HepG2 (cell line): Measurements from ENCODE around the gene CAMTA1. TPM values are rescaled to one million over a fixed set of nuclear protein-coding genes. Genes with fewer than 3 reads are reported as not detected.

Experiments
- BORCS8-MEF2B ChIP-seq: sonication (generic); formaldehyde crosslinking; IDR thresholded peaks from 2 replicates; pipeline ENCODE4 v1.8.0; 2022; ENCODE audit warnings: mild to moderate bottlenecking, missing genetic modification reagents
- BRCA1 ChIP-seq: sonication (generic); formaldehyde crosslinking; IDR thresholded peaks from 2 replicates; pipeline ENCODE4 v1.4.0; 2020; ENCODE audit warnings: missing genetic modification reagents
- CCDC6 ChIP-seq: sonication (generic); formaldehyde crosslinking; IDR thresholded peaks from 2 replicates; pipeline ENCODE4 v1.8.1; 2022; ENCODE audit warnings: mild to moderate bottlenecking, missing genetic modification reagents, moderate library complexity
- CENPT ChIP-seq: sonication (generic); formaldehyde crosslinking; IDR thresholded peaks from 2 replicates; pipeline ENCODE4 v1.8.0; 2022; ENCODE audit warnings: low read depth, mild to moderate bottlenecking, moderate library complexity, missing genetic modification reagents
- CHD4 ChIP-seq: fragments of 200-600 bp; sonication (generic); IDR thresholded peaks from 2 replicates; pipeline ENCODE4 v1.7.0; 2017; ENCODE audit warnings: mild to moderate bottlenecking, low read length, borderline replicate concordance
- FOXA1 ChIP-seq, 2 experiments: fragments of 450-650 bp in 1 of 2; sonication (generic) in 1 of 2; formaldehyde crosslinking in 1 of 2; IDR thresholded peaks; 2 replicates each; pipeline versions ENCODE4 v1.4.0 to v1.6.1; 2016 to 2020; ENCODE audit warnings: missing genetic modification reagents in 1 of 2
- HDAC2 ChIP-seq: sonication (generic); formaldehyde crosslinking; IDR thresholded peaks from 2 replicates; pipeline ENCODE4 v1.4.0; 2020; ENCODE audit warnings: missing genetic modification reagents
- HOXD1 ChIP-seq: sonication (generic); formaldehyde crosslinking; IDR thresholded peaks from 2 replicates; pipeline ENCODE4 v1.5.0; 2020; ENCODE audit warnings: missing genetic modification reagents
- MEIS2 ChIP-seq: sonication (generic); formaldehyde crosslinking; IDR thresholded peaks from 2 replicates; pipeline ENCODE4 v1.9.0; 2021; ENCODE audit warnings: mild to moderate bottlenecking, missing genetic modification reagents
- SMAD3 ChIP-seq: sonication (generic); formaldehyde crosslinking; IDR thresholded peaks from 2 replicates; pipeline ENCODE4 v1.4.0; 2020; ENCODE audit warnings: missing genetic modification reagents
- SOX13 ChIP-seq, 3 experiments: fragments of 450-650 bp in 1 of 3; sonication (generic) in 1 of 3; formaldehyde crosslinking in 1 of 3; IDR thresholded peaks in 2 of 3; conservative IDR thresholded peaks in 1 of 3; 2 replicates each; pipeline versions ENCODE4 v1.5.0 to v1.6.1; 2016 to 2020; ENCODE audit warnings: antibody characterized with exemption in 1 of 3, mild to moderate bottlenecking in 1 of 3, missing compliant biosample characterization in 1 of 3, missing genetic modification reagents in 1 of 3, moderate library complexity in 1 of 3
- SYNCRIP ChIP-seq: fragments of 200-400 bp; formaldehyde crosslinking; IDR thresholded peaks from 2 replicates; pipeline ENCODE4 v1.6.1; 2018; ENCODE audit warnings: mild to moderate bottlenecking, low read depth, low read length; ENCODE audit not compliant: insufficient read depth
- TBX2 ChIP-seq: sonication (generic); formaldehyde crosslinking; IDR thresholded peaks from 2 replicates; pipeline ENCODE4 v1.5.0; 2020; ENCODE audit warnings: missing genetic modification reagents, mild to moderate bottlenecking, borderline replicate concordance
- THAP9 ChIP-seq: sonication (generic); formaldehyde crosslinking; IDR thresholded peaks from 2 replicates; pipeline ENCODE4; 2020; ENCODE audit warnings: missing genetic modification reagents, mild to moderate bottlenecking, borderline replicate concordance
- ZNF251 ChIP-seq: sonication (generic); formaldehyde crosslinking; IDR thresholded peaks from 2 replicates; pipeline ENCODE4 v1.9.0; 2021; ENCODE audit warnings: mild to moderate bottlenecking, missing genetic modification reagents
- ZNF317 ChIP-seq: sonication (generic); formaldehyde crosslinking; IDR thresholded peaks from 2 replicates; pipeline ENCODE4 v1.5.0; 2020; ENCODE audit warnings: mild to moderate bottlenecking, missing genetic modification reagents
- ZNF549 ChIP-seq: sonication (generic); formaldehyde crosslinking; IDR thresholded peaks from 2 replicates; pipeline ENCODE4 v1.5.0; 2020; ENCODE audit warnings: missing genetic modification reagents
- ZNF557 ChIP-seq: sonication (generic); formaldehyde crosslinking; IDR thresholded peaks from 2 replicates; pipeline ENCODE4 v1.4.0; 2020; ENCODE audit warnings: missing genetic modification reagents
- ZNF891 ChIP-seq: sonication (generic); formaldehyde crosslinking; IDR thresholded peaks from 2 replicates; pipeline ENCODE4 v1.5.0; 2020; ENCODE audit warnings: mild to moderate bottlenecking, missing genetic modification reagents
- polyA plus RNA-seq, 8 experiments: library from polyadenylated mRNA; depleted of rRNA in 3 of 8; stranded (reverse) in 7 of 8; unstranded in 1 of 8; fragments of >200 nt; fragmentation: Illumina TruSeq in 4 of 8; extraction: Trizol in 4 of 8; gene quantifications; 2 replicates each; pipeline versions ENCODE4 v1.2.1 to v1.2.3, GENCODE V29; 2011 to 2016; ENCODE audit warnings: low read depth in 4 of 8, missing spikeins in 1 of 8, mixed read lengths in 1 of 8; ENCODE audit not compliant: insufficient read depth in 1 of 8
- total RNA-seq, 5 experiments: library from RNA; depleted of rRNA; stranded (reverse); fragments of >200 nt; fragmentation: Illumina TruSeq; extraction: Trizol; gene quantifications; 2 replicates each; pipeline ENCODE4 v1.2.3, GENCODE V29; 2016; ENCODE audit warnings: low read depth in 1 of 5
- TF ChIP-seq, protein P1 (sequence below): fragments of 450-650 bp; IDR thresholded peaks from 2 replicates; pipeline ENCODE4 v1.6.1; 2017; ENCODE audit warnings: mild to moderate bottlenecking
- TF ChIP-seq, protein P2 (sequence below): sonication (generic); formaldehyde crosslinking; IDR thresholded peaks from 2 replicates; pipeline ENCODE4 v1.8.1; 2023; ENCODE audit warnings: mild to moderate bottlenecking, inconsistent platforms, moderate library complexity, missing genetic modification reagents, borderline replicate concordance
- TF ChIP-seq, protein P3 (sequence below): sonication (generic); formaldehyde crosslinking; IDR thresholded peaks from 2 replicates; pipeline ENCODE4 v1.4.0; 2020; ENCODE audit warnings: missing genetic modification reagents

Gene CAMTA1
- total and polyA plus RNA-seq, 2 of the 13 experiments (the other 11 are each of a cell fraction or from before 2014, with no cell fraction given) = 25.0 to 36.4 TPM

DNA sequence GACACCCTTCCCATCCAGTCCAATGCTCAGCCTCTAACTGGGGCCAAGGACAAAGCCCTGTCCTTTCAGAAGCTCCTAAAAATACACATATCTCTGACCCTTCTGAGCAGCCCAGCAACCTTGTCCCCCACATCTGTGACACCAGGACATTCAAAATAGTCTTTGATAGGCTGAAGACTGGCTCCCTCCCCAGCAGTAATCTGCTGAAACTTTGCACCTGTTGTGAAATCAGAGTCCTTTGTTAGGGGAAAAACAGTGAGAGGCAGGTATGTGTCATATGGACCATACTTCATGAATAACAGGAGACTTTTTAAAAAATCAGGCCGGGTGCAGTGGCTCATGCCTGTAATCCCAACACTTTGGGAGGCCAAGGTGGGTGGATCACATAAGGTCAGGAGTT lies 903.4 kb downstream of the CAMTA1 start (continued):
- TF ChIP-seq, protein P1, sequence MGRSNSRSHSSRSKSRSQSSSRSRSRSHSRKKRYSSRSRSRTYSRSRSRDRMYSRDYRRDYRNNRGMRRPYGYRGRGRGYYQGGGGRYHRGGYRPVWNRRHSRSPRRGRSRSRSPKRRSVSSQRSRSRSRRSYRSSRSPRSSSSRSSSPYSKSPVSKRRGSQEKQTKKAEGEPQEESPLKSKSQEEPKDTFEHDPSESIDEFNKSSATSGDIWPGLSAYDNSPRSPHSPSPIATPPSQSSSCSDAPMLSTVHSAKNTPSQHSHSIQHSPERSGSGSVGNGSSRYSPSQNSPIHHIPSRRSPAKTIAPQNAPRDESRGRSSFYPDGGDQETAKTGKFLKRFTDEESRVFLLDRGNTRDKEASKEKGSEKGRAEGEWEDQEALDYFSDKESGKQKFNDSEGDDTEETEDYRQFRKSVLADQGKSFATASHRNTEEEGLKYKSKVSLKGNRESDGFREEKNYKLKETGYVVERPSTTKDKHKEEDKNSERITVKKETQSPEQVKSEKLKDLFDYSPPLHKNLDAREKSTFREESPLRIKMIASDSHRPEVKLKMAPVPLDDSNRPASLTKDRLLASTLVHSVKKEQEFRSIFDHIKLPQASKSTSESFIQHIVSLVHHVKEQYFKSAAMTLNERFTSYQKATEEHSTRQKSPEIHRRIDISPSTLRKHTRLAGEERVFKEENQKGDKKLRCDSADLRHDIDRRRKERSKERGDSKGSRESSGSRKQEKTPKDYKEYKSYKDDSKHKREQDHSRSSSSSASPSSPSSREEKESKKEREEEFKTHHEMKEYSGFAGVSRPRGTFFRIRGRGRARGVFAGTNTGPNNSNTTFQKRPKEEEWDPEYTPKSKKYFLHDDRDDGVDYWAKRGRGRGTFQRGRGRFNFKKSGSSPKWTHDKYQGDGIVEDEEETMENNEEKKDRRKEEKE = no peak
- TF ChIP-seq CCDC6 (CRISPR knock-in tag) = no peak
- 0 out of 2 replicates have a peak, but pooled peaks have one; percentile 27 for TF ChIP-seq SMAD3 (CRISPR knock-in tag)
- peak; percentile 62; the same call in 1 of the 2 replicates for TF ChIP-seq HDAC2 (CRISPR knock-in tag)
- TF ChIP-seq CENPT (CRISPR knock-in tag) = no peak
- TF ChIP-seq CHD4 = no peak
- no peak for TF ChIP-seq ZNF317 (CRISPR knock-in tag)
- no peak for TF ChIP-seq BRCA1 (CRISPR knock-in tag)
- TF ChIP-seq THAP9 (CRISPR knock-in tag) = no peak
- no peak for TF ChIP-seq ZNF557 (CRISPR knock-in tag)
- no peak for TF ChIP-seq ZNF891 (CRISPR knock-in tag)
- TF ChIP-seq, protein P2, sequence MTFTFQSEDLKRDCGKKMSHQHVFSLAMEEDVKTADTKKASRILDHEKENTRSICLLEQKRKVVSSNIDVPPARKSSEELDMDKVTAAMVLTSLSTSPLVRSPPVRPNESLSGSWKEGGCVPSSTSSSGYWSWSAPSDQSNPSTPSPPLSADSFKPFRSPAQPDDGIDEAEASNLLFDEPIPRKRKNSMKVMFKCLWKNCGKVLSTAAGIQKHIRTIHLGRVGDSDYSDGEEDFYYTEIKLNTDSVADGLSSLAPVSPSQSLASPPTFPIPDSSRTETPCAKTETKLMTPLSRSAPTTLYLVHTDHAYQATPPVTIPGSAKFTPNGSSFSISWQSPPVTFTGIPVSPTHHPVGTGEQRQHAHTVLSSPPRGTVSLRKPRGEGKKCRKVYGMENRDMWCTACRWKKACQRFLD (CRISPR knock-in tag) = no peak
- TF ChIP-seq SYNCRIP = no peak
- no peak for TF ChIP-seq ZNF251
- TF ChIP-seq, protein P3, sequence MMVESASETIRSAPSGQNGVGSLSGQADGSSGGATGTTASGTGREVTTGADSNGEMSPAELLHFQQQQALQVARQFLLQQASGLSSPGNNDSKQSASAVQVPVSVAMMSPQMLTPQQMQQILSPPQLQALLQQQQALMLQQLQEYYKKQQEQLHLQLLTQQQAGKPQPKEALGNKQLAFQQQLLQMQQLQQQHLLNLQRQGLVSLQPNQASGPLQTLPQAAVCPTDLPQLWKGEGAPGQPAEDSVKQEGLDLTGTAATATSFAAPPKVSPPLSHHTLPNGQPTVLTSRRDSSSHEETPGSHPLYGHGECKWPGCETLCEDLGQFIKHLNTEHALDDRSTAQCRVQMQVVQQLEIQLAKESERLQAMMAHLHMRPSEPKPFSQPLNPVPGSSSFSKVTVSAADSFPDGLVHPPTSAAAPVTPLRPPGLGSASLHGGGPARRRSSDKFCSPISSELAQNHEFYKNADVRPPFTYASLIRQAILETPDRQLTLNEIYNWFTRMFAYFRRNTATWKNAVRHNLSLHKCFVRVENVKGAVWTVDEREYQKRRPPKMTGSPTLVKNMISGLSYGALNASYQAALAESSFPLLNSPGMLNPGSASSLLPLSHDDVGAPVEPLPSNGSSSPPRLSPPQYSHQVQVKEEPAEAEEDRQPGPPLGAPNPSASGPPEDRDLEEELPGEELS (CRISPR knock-in tag) = peak; percentile 63; the same call in 1 of the 2 replicates
- no peak for TF ChIP-seq FOXA1 (IDR thresholded peaks at IDR 0.05)
- TF ChIP-seq FOXA1 (CRISPR knock-in tag; IDR thresholded peaks at IDR 0.05) = no peak
- TF ChIP-seq HOXD1 (CRISPR knock-in tag) = no peak
- peak; percentile 82 for TF ChIP-seq SOX13 (IDR thresholded peaks at IDR 0.05)
- peak in 1 of 2 experiments; percentile 93; a peak in 2 of 4 replicates for TF ChIP-seq SOX13 (CRISPR knock-in tag; conservative IDR thresholded peaks at IDR 0.05 in 1 of 2, IDR thresholded peaks at IDR 0.05 in 1 of 2)
- no peak for TF ChIP-seq BORCS8-MEF2B
- no peak for TF ChIP-seq ZNF549
- peak; percentile 80 for TF ChIP-seq TBX2 (CRISPR knock-in tag)
- TF ChIP-seq MEIS2 (CRISPR knock-in tag) = 0 out of 2 replicates have a peak, but pooled peaks have one; percentile 40
